NB4 (cell line): ENCODE data around the gene GRAMD1C.

Source experiments
- POLR2A ChIP-seq: IDR thresholded peaks from 2 replicates; pipeline ENCODE4 v1.6.1; 2011; ENCODE audit warnings: mild to moderate bottlenecking; ENCODE audit not compliant: insufficient read length; ENCODE audit errors: extremely low read depth
- TF ChIP-seq, protein P1 (sequence below): IDR thresholded peaks from one replicate; pipeline ENCODE4 v1.5.1; 2012; ENCODE audit warnings: low read depth, low read length
- TF ChIP-seq, protein P2 (sequence below): IDR thresholded peaks from 2 replicates; pipeline ENCODE4 v1.6.1; 2011; ENCODE audit warnings: low read depth, low read length

DNA sequence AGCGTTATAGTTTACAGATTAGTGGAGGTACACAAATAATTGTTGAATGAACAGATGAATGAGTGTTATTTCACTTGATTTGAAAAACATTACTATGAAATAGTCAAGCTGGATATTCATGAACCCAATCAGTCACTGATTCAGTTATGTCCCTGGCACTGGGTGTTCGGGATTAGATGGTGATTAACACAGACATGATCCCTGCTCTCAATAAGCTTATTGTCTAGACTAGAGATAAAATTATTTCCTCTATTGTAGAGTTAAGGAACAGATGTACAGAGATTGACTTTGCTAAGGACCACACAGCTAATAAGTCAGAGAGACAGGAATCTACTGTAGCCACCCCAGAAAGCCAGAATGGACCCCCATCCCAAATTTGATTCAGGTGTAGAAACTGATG lies 963 bp downstream of the GRAMD1C start:
- TF ChIP-seq, protein P1, sequence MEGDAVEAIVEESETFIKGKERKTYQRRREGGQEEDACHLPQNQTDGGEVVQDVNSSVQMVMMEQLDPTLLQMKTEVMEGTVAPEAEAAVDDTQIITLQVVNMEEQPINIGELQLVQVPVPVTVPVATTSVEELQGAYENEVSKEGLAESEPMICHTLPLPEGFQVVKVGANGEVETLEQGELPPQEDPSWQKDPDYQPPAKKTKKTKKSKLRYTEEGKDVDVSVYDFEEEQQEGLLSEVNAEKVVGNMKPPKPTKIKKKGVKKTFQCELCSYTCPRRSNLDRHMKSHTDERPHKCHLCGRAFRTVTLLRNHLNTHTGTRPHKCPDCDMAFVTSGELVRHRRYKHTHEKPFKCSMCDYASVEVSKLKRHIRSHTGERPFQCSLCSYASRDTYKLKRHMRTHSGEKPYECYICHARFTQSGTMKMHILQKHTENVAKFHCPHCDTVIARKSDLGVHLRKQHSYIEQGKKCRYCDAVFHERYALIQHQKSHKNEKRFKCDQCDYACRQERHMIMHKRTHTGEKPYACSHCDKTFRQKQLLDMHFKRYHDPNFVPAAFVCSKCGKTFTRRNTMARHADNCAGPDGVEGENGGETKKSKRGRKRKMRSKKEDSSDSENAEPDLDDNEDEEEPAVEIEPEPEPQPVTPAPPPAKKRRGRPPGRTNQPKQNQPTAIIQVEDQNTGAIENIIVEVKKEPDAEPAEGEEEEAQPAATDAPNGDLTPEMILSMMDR = no peak
- no peak for TF ChIP-seq POLR2A
- TF ChIP-seq, protein P2, sequence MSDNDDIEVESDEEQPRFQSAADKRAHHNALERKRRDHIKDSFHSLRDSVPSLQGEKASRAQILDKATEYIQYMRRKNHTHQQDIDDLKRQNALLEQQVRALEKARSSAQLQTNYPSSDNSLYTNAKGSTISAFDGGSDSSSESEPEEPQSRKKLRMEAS = no peak
